AG09319 (cell line): ENCODE data around the gene CFAP45.

Experiments used
- DNase-seq: peaks from one replicate; pipeline ENCODE4 v3.0.0-alpha.2; 2010; ENCODE audit warnings: low read depth; ENCODE audit errors: extremely low read depth
- CTCF ChIP-seq: IDR thresholded peaks from 2 replicates; pipeline ENCODE4 v1.5.1; 2011; ENCODE audit warnings: low read depth, mild to moderate bottlenecking, inconsistent platforms, low read length, moderate library complexity

CFAP45 gene

DNA sequence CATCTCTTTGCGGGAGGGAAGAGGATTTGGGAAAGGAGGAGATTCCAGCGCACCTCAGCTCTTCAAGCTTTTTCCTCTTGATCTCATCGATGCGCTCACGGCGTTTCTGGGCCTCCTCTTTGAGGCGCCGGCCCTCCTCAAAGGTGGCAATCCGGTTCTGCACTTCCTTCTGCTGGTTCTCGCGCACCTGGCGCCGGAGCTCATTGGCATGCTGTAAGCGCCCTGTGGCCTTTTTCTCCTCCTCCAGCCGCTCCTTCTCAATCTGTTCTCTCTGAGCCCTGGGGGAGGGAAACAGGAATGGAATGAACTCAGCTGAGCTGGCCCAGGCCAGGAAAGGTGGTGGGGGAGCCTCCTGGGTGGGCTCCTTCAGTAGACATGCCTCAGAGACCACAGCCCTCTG is 27.1 kb downstream of the CFAP45 start:
- DNase-seq = no peak
- no peak for TF ChIP-seq CTCF

DNA sequence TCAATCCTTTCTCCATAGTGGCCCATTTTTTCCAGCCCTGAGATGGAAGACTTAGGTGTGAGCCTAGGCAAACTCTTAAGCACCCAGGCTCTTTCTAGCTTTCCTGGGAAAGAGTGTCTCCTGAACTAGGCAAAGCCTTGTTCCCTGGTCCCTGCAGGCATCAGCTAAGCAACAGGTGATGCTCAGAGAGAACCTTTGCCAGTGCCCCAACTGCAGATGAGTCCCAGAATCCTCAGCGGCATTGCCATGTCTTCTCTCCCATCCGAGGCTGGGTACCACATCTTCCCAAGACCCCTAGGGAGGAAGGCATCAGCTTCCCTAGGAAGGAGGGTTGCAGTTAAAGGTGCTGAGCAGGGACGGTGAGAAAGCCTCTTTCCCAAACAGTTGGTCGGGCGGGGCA is 29.3 kb downstream of the CFAP45 start:
- no peak for TF ChIP-seq CTCF
- DNase-seq = no peak

DNA sequence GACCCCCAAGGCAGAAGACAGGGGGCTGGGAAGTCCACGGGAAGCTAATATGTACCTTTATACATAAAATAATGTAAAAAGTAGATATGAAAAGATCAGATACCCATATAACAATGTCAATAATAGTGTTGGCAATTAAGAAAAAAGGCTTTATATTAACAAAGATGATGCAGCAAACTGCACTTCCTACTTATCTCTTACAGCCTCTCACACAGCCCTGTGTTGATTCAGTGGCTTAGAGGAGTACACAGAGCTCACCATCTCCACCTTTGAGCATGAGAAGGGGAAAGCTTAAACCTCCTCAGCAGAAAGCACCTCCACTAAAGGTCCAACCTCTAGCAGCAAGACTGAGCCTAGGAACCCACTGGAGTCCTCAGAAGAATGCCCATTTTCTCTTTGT is 30.4 kb downstream of the CFAP45 start:
- TF ChIP-seq CTCF = no peak
- no peak for DNase-seq

DNA sequence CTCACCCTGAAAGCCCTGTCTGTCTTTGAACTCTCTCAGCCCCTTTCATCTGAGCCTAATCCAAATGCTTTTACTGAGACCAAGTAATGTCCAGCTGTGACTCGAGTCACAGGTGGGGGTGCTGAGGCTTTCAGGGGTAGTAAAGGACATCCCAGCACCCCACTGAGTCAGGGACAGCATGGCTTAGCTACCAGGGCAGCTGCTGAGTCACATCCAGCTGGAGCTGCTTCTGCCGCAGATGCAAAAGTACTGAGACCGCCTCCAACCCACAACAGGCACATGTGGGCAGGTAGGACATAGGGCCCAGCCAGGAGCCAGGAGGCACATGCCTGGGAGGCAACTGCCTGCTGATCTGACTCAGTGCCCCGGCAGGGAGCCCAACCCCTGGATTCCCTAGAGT is 30.8 kb downstream of the CFAP45 start:
- DNase-seq = no peak
- no peak for TF ChIP-seq CTCF

- TF ChIP-seq CTCF = no peak
- no peak for DNase-seq
These were observed 31.2 kb downstream of the CFAP45 start for GRCh38 chr1:159868766-159869165.

DNA sequence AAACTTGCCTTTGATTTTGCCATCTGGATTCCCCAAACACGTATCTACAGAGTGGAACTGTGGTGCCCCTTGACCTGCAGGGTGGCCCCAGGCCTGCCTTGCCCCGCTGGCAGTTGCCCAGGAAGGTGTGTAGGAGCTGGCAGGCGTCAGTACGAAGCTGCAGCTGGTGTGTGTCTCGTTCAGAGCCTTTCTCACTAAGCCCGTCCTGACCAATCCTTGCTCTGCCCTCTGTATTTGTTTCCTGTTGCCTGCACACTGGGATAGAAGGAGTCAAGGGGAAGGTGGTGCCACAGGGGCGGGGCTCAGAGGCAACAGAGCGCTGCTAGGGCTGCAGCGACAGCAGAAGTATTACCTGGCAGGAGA is 32.3 kb downstream of the CFAP45 start:
- no peak for TF ChIP-seq CTCF

DNA sequence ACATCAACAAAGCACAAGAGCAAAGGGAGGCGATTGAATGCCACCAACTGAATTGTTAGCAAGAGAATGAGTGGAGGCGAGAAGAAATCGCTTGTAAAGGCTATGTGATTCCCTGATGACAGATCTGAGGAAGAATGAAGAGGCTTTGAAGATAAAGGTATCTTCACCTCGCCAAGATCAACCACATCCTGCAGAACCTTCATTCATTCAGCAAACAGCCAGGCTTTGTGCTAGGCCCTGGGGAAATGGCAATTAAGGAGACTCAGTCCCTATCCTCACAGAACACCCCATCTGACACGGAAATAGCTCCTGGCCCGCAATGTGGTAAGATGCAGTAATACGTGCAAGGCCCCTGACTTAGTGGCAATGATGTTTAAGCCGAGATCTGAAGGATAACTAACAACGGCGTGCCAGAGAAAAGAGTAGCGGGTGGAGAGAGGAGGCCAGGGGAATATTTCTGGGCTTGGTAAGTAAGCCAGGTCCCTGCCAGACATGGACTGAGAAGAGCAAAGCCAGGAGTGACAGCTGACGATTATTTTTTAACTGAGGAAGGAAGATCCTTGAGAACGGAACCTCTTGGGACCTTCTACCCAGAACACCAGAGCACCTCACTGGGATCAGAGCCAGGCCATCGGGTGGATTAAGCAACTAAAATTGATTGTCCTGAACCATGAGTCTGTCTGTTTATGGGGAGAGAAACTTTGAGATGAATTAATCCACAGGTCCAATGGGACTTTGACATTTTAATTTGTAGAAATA is 32.9 kb downstream of the CFAP45 start:
- no peak for DNase-seq
- no peak for TF ChIP-seq CTCF

More for the DNA sequence above, 32.3 kb downstream of the CFAP45 start:
- DNase-seq = no peak
